HS-5 (cell line): ENCODE results near the gene AOPEP.

Source experiments
- DNase-seq: peaks from one replicate; pipeline ENCODE4 v3.0.0-alpha.2; 2012; ENCODE audit warnings: low read depth

The AOPEP gene

DNA sequence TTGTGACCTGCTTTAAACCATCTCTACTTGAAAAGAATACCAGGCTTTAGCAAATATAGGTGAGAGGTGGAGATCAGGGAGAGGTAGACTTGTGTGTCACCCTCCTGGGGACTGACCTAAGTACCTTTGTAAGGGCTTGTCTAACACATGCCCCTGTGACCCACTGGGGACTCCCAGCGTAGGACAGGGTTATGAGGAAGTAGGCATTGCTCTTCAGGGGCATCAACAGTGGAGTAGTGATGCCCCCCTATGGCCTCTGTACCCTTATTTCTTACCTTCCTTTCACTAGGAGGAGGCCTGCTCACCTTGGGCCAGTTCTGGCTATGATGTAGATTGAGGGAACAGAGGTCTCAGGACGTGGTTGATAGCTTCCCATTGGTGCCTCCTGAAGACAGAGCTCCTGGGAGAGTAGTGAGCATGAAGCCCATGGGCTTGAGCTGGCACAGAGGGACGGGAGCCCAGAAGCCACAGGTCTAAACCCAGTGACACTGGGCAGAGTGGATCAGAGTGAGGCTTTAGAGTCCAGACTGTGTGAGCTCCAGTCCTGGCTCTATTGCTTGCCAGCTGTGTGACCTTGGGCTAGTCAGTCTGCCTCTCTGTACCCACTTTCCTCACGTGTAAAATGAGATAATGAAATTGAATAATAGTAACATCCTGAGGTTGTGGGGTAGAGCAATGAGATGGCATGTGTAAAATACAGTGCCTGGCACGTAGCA is 191.7 kb downstream of the AOPEP start:
- no peak for DNase-seq

DNA sequence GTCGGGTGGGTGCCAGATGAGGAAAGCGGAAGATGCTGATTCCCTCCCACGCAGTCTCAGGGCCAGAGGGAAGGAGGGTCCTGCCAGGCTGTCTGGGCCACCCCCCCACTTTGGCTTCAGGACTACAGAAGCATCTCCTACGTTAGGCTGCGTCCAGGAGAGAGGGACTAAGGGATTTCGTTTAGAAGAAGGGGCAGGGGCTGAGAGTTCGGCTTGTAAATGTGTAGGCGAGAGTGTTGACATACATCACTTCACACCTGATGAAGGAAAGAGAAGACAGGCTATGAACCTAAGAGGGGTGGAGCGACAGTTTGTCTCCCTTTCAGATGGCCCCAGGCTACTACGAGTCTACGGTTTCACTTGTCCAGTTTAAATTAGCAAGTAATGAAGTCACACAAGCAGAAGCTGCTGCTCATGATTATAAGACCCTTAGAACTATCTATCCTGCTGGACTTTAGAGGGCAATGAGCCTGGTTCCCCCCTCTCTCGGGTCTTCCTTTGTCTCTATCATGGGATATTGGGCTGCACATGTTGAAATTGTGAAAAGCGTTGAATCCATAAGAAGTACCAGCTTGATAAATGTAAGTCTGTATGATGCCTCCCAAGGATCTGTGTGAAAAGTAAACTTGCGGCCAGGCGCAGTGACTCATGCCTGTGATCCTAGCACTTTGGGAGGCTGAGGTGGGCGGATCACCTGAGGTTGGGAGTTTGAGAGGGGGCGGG is 193.0 kb downstream of the AOPEP start:
- DNase-seq, result no peak

DNA sequence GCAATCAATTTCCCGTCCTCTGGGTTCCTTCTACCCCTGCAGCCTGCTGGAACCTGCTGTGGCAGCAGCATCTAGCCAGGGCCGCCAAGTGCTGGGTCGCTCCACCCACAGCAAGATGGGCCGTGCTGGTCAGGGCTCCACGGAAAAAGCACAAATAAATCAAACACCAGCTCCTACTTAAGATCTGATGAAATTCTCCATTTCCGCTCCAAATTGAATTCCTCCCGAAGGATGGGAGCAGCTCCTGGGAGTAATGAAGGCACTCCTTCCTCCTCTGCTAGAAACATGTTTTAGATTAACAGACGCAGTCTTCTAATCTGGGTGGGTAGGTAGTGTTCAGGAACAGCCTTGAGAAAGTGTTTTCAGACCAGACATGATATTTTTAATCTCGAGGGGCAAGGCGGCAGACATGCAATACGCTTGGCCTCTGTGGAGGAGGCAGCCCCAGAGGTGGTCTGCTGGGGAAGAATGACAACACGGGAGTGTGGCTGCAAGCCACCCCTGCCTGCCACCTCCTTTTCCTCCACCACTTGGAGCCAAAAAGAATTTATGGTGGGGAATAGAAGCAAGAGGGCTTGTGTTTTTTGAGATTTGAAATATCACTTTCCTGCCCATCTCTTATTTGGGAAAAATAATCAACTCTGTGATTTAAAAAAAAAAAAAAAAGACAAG is 194.1 kb downstream of the AOPEP start:
- DNase-seq, result no peak

DNA sequence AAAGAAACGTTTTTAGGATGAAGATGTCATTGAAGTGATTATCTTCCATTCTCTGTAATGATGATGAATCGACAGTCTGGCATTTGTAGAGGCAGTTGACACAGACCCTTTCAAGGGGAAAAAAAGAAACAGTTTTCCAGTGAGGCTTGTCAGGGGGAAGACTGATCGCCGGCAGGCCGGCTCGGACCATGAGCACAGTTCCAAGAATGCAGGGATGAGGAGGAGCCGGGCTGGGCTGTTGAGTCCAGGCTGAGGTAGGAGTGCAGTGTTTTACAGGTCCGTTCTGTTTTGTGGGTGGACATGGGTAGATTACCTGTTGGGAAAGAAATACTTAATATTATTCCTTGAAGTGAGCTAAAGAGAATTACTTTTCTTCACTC is 194.6 kb downstream of the AOPEP start:
- no peak for DNase-seq

DNA sequence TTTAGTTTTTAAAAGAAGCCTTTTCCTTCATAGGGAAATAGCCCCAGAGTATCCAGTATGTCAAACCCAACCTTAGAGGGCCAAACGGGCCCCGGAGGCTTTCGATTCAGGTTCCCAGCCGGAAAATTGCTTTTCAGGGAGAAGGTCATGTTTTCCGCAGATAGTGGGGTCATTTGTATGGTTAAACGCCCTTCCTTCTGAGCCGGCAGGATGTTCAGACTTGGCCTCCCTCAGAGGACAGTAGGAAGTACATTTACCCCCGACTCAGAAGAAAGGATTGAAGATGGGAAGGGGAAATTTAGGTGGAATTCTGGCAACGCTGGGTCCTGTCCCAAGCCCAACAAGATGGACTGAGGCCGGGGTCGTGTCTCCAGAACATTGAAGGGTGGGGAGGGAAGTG is 195.2 kb downstream of the AOPEP start:
- DNase-seq, result no peak

DNA sequence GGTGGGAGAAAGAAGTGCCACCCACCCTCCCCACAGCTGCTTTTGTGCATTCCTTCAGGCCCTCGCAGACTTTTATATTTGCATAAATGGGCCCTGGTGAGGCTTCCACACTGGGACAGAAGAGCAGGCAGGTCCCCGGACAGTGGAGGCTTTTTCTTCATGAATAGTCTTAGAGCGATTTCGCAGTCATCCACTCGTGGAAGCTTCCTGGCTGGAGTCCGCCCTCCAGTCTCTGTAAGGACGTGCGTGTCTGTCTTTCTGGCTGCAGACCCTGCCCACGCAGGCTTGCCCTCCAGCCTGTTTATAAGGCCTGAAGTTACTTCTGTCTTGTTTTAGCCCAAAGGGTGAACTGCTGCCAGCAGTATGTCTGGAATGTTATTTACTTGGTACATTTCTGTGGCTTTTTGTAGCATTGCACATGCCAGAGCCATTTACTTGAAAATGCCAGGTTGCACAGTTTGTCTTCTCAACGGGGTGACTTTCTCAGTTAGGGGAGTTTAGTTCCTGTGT is 195.7 kb downstream of the AOPEP start:
- peak; percentile 81 for DNase-seq

DNA sequence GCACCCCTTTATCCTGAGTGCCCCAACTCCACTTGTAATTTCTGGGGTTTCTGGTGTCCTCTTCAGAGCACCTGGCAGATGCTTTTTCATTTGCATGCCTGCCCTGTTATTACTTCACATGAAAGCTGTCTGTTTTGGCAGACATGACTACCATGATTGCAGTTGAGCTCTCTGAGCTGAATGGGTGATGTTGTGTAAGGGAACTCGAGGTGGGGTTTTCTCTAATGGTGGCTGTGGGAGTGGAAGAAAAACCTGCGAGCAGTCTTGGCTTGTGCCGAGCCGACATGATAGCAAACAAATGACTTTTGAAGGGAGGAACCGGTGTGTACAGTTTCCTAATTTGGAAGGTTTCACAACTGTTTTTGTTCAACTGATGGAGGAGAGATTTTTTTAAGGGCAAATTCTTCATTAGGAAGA is 196.2 kb downstream of the AOPEP start:
- no peak for DNase-seq

DNA sequence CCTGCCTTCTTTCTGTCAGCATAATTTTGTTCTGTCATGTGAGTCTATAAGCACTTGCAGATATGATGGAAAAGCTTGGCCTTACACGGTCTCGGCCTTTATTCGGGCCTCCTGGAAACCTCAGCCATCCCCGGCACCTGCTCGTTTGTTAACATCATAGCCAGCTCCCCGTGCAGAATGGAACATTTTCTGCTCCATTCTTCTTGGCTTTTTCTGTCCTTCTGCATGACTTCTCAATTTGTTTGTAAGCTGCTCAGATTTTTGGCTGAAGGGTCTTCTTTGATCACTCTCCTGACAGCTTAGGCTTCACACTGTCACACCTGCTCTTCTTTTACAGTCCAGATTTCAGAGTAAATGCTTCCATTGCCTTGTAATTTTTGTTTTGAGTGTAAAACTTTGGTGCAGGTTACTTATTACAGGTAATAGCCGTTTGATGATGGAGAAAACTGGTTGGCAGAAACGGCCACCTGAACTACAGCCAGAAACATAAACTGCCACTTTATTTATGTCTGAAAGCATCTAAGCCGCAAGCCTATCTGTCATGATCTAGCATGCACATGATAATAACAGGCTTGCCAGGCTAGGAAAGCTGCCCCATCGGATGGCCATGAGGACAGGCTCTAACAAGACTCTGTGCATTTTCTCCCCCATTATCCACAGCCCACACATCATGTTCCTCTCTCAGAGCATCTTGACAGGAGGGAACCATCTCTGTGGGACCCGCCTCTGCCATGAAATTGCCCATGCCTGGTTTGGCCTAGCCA is 197.0 kb downstream of the AOPEP start:
- no peak for DNase-seq

DNA sequence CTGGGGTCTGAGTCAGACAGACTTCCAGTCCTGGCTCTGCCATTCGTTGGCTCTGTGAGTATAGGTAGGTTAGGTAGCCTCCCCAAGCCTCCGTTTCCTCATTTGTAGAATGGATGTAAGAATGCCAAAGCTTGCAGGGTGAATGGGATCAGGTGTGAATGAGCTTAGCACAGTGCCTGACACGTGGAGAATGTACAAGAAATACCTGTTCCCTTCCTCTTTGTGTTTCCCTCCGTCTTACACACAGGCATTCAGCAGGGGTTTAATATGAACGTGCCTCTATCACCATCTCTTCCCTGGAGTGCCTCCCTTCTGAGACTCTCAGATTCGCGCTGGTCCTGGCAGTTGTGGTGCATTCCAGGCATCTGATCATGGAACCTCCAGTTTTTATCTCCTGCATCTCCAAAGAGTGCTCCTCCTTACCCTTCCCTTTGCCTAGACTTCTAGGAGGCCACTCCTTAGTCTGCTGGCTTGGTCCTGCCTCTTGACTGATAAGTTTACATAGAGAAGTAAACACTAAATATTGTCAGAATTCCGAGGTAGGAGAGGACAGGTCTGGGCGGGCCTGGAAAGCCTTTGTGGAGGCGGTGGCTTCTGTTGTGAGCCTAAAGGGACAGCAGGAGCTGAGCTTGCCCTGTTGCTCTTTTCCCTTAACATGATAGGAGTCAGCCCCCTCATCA is 199.4 kb downstream of the AOPEP start:
- DNase-seq, result no peak

DNA sequence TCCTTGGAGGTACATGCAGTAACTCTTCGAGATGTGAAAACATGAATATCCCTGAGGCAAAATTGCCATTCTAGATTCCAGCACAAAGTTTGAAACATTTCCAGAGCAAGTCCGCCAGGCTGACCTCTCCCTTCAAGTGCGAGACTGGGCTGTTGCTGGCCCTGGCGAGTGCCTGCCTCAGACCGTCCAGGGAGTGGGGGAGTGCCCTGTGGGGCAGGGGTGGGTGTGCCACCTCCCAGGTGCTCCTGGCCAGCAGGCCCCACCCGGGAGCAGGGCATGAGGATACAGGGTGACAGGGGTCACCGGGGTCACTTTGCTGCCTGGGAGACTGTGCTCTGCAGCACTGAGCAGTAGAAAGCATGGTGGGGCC is 199.9 kb downstream of the AOPEP start:
- DNase-seq, result no peak

DNA sequence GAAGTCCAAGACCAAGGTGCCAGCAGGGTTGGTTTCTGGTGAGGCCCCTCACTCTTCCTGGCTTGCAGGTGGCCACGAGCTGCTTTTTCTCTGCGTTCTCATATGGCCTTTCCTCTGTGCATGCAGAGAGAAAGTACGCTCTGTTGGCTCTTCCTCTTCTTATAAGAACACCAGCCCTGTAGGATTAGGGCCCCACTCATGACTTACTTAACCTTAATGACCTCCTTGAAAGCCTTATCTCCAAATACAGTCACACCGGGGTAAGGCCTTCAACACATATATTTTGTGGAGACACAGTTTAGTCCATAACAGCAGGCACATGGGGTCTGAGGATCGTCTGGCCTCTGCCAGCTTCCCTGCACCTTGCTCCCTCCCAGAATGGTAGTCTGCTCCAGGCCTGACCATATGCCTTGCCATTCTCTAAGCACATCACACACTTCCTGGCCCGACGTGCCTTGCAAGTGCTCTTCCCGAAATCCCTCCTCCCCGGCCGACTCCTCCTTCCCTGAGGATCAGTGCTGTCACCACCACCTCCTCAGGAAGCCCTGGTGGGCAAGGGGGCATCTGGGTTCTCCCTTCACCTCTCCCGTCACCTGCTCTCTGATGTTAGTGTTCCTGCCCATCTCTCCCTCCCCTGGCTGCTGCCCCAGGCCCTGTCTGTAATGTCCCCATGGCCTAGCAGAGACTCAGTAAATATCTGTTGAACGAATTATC is 200.7 kb downstream of the AOPEP start:
- DNase-seq, result no peak

DNA sequence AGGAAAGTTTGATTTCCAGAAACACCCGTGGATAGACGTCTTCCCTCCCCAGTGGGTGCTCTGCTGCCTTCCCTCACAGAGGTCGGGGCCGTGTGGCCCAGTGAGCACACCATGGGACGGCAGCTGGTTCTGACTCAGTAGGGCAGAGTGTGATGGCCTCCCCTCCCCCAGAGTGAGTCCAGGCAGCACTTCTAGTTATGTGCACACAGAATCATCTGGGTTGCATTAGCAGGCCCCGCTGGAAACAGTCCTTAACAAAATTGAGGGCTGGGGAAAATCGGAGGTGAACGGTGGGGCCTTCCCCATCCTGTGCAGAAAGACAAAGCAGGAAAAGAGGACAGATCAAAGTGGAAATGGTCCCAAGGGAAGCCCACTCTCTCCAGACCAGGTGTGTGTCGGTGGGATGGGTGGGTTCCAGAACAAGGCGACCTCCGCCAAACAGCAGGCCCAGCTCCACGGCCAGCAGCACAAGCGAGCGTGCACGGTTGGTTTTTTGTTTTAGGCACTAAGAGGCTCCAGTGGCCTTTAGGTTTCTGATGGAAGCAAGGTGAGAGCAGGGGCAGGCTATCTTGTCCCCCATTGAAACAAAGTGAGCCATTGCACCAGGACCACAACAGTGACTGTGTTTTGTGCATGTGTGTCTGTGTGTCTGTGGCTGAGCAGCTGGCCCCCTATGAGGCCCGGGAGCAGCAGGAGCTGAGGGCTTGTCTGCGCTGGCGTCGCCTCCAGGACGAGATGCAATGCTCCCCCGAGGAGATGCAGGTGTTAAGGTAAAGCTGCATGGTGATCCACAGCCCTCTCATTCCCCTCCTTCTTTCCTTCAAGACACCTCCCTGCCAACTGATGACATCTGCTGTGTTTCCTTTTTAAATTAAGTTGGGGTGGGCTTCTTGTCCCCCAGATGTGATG is 201.5 kb downstream of the AOPEP start:
- DNase-seq, result no peak

DNA sequence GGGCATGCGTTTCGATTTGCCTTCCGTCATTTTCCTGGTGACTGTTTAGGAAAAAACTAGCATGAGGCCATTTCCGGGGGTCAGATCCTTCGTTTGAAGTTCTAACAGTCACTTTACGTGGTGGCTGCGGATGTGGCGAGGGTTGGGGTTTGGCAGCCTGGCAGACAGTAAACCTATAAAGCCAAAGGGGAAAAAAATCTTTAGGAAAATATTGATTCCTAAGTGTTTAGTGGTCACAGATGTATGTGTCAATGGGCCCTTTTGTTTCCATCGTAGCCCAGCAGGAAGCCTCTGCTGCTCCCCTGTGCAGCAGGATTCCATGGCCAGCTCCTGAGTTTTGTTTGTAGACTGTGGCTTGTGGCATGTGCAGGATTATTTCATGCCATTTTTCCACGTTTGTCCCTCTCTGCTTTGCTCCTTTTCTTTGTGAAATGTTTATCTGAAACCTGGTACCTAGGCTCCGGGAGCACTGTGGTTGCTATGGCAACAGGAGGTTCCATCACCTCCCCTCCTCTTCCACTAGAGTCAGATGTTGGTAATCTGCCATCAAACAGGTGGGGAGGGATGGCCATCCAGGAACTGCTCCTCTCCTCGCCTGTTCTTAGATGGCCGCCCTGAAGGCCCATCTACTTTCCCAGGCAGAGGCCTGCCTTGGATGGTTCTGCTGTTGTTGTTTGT is 202.3 kb downstream of the AOPEP start:
- no peak for DNase-seq

DNA sequence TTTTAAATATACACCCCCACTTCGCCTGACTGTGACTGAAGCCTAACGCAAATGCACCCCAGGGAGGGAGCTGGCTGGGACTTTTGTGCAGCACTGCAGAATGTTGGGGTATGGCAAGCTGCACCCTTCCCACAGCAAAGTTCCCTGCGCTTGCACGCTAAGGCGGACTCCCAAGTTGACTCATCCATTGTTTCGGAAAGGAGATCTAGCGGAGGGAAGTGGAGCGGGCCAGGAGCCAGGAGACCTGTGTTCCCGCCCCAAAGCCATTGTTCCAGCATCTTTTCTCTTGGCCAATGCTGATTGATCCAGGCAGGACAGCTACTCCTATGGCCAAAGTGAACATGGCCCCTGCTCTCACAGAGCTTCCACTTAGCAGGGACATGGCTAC is 202.9 kb downstream of the AOPEP start:
- no peak for DNase-seq

DNA sequence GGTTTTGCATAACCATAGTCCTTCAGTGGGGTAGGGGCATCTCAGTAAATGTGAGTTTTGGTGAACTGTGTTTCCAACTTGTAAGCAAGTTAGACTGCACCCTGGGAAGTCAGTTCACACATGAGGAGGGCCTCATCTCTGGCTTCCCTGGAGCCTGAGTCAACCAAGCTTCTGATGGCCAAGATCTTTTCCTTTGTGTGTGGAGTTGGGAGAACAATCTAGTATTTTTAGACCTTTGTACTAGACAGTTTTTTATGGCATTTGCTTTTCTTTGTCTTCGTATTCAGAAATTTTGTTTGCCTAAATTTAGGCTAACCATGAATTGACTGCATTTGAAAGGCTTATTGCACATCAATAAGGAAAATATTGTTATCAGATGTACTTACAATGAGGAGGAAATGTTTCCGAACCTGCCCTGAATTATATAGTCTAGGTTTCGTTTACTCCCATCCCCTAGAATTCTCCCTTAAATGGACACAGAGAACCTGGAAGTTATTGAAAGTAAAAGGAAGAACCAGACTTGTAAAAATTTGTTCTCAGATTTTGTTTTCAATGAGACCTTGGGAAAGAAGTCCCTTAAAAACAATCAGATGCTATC is 204.6 kb downstream of the AOPEP start:
- DNase-seq, result no peak

DNA sequence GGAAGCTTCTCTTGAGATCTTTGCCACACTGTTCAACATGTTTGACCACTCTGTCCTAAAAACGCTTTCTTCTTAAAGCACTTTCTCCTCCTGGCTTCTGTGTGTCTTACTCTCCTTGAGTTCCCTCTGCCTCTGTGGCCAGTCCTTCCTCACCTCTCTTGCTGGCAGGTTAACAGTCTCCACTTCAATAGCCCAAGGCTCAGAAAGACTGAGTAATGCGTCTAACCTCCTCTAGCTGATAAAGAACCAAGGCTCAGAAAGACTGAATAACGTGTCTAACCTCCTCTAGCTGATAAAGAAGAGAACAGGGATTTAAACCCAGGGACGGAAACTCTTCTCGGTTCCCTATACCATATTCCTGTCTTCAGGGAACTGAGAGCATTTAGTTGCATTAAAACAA is 205.2 kb downstream of the AOPEP start:
- DNase-seq, result no peak

DNA sequence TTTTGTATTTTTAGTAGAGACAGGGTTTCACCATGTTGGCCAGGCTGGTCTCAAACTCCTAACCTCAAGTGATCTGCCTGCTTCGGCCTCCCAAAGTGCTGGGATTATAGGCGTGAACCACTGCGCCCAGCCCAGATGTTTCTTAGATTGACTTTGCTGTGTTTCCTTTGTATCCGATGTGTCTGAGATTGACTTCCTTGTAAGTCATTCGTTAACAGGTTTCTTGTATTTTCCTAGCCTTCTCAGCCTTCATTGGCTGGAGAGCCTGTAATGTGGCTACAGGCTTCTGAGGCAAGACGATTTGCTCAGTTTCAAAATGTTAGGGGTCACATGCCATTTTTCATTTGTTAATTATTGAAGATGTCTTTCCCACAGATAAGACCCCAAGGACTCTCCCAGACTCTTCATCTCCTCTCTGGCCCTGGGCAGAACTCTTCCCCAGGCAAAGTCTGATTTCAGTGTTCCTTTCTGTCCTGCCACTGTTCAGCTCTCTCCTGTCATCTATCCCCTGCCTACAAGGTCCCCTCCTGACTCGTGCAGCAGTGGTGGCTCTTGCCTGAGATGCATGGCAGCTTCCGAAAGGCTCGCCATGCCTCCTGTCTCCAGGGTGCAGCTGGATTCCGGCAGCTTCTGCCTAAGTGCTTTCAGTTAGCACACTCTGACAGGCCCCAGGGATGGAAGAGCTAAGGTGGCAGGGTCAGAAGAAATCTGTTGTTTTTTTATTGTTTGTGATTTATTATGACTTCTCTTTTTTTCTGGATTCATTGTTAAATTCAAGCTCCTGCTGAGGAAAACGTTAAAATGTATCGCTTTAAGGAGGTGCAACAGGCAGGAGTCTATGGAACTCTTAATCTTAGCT is 206.4 kb downstream of the AOPEP start:
- no peak for DNase-seq

DNA sequence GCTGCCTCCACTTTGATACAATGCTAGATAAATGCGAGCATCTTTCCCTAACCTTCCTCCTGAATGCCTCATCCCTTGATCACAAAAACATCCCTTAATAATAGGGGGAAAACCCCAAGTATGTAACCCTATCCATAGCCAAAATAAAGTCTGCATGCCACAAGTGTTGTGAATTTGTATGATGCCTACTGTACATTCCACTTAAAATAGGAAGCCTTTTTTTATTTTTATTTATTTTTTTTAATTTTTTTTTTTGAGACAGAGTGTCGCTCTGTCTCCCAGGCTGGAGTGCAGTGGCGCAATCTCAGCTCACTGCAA is 207.0 kb downstream of the AOPEP start:
- DNase-seq, result no peak
